Psoas muscle (tissue), 8 donors: ENCODE data around the gene TMEM203. TPM values are rescaled to one million over a fixed set of nuclear protein-coding genes. Genes with fewer than 3 reads are reported as not detected.

Source experiments
- ATAC-seq, 4 donors: fragments of 200-7000 bp; cut with Tn5 transposase; one replicate each; pipeline ENCODE4 v1.9.1; 2020; ENCODE audit warnings: moderate library complexity in 3 of 4, mild to moderate bottlenecking in 2 of 4
- DNase-seq, 2 donors: peaks; one replicate each; pipeline ENCODE4 v3.0.0-alpha.2; 2020
- H3K27ac ChIP-seq: fragments of 200-600 bp; one replicate; pipeline ENCODE4 v1.8.0; 2022
- H3K27me3 ChIP-seq, 3 donors: fragments of 200-600 bp in 1 of 3; one replicate each; pipeline versions ENCODE4 v1.6.1 to v1.8.0; 2013 to 2022; ENCODE audit warnings: low read length in 2 of 3, mild to moderate bottlenecking in 2 of 3, moderate library complexity in 1 of 3; ENCODE audit not compliant: insufficient read depth in 3 of 3
- H3K36me3 ChIP-seq, 2 donors: fragments of 200-600 bp in 1 of 2; one replicate each; pipeline versions ENCODE4 v1.6.1 to v1.8.0; 2013 to 2022; ENCODE audit warnings: low read depth in 1 of 2, mild to moderate bottlenecking in 1 of 2, moderate library complexity in 1 of 2; ENCODE audit not compliant: insufficient read depth in 1 of 2
- H3K4me1 ChIP-seq: fragments of 200-600 bp; one replicate; pipeline ENCODE4 v1.8.0; 2022
- H3K4me3 ChIP-seq: fragments of 200-600 bp; one replicate; pipeline ENCODE4 v1.8.0; 2022; ENCODE audit warnings: mild to moderate bottlenecking
- H3K9me3 ChIP-seq: fragments of 200-600 bp; one replicate; pipeline ENCODE4 v1.8.0; 2022
- CTCF ChIP-seq: fragments of 200-600 bp; IDR thresholded peaks from one replicate; pipeline ENCODE4 v1.8.0; 2022; ENCODE audit warnings: antibody characterized with exemption
- WGBS, 3 donors: extraction: QIAGEN DNeasy Blood & Tissue Kit; methylation state at CpG; one replicate each; pipeline versions ENCODE4 v1.1.6 to v1.1.7; 2013; 5-methylcytosine and 5-hydroxymethylcytosine counted together
- intact Hi-C, 2 donors: fragments of 100-400 bp; cut with DNase I; formaldehyde crosslinking; loops; one replicate each; pipeline versions ENCODE4 v1.11.0 to v1.14.2; 2022
- polyA plus RNA-seq, 3 donors: library from polyadenylated mRNA; stranded (reverse); fragments of 200-250 nt; gene quantifications; one replicate each; pipeline ENCODE4 v1.2.3, GENCODE V29; 2013
- total RNA-seq, 4 donors: library from RNA; stranded (reverse); fragmentation: NEBNext Ultra II Directional in 2 of 4; extraction: Animal tissue kit (Norgen Biotek cat#: 25700) in 2 of 4; gene quantifications; one replicate each; pipeline versions ENCODE4 v1.2.1 to v1.2.4, GENCODE V29; 2021 to 2023
- donor health status: healthy with polysubstance abuse.
- donor health status: DM: no; HTN: no; CAD: no; lungs with moderate emphysema.
- donor health status: Bipolar disorder and iron deficiency.
- donor health status: healthy.
- donor health status: DM: yes; HTN: yes; CAD: no.
- donor health status: DM: no; HTN: no; CAD: no.
- donor health status: DM: no; HTN: no; CAD: no.
- donor health status: DM: yes; HTN: yes; CAD: no.

The TMEM203 gene
- total and polyA plus RNA-seq, 7 donors, result 30.6 to 71.6 (median 36.9) TPM

- no peak overlapping the region for H3K27ac ChIP-seq
- peaks cover 25% of the 10 kb centered on the region for H3K4me1 ChIP-seq
- no peak for TF ChIP-seq CTCF
- ATAC-seq (no peak), DNase-seq (no peak)
- intact Hi-C loops, result no loop called here
- no peaks in the 10 kb centered on the region for H3K9me3 ChIP-seq
- H3K4me3 ChIP-seq, result no peak overlapping the region
- no peaks in the 10 kb centered on the region for H3K36me3 ChIP-seq
- peaks cover 0 to 95% (median 58%) of the 10 kb centered on the region in 3 donors for H3K27me3 ChIP-seq
- 53 to 55% (median 54%) methylated on average over 30 to 34 of the region's 34 CpGs for WGBS, 3 donors
These were observed 40.8 kb downstream of the TMEM203 start for GRCh38 chr9:137164370-137165249.

DNA sequence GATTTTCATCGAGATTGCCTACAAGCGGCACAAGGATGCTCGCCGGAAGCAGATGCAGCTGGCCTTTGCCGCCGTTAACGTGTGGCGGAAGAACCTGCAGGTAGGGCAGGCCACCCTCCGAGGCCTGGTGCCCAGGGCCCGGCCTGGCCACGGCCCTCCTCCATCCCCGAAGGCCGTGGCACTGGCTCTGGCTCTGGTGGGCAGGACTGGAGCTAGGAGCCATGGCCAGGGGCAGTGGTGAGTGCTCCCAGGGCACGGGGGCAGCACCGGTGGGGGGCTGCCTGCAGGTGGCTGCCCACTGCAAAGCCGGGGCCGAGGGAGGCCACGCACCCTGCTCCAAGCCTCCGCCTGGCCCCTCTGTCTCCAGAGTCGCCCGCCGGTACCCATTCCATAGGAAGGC, 41.6 kb downstream of the TMEM203 start:
- Histone ChIP-seq H3K9me3 (no peaks in the 10 kb centered on the region), H3K27ac (no peak overlapping the region), H3K36me3 (no peaks in the 10 kb centered on the region), H3K4me3 (no peak overlapping the region), H3K4me1 (peaks cover 17% of the 10 kb centered on the region), H3K27me3 (peaks cover 0 to 96% (median 61%) of the 10 kb centered on the region in 3 donors)
- intact Hi-C loops, result no loop called here
- TF ChIP-seq CTCF, result no peak
- 78 to 79% (median 78%) methylated on average over 18 to 22 of the region's 22 CpGs for WGBS, 3 donors
- DNase-seq, result no peak
- ATAC-seq, result no peak

GRCh38 chr9:137163365-137163715, 42.1 kb downstream of the TMEM203 start:
- no peak for ATAC-seq
- Histone ChIP-seq H3K4me1 (peaks cover 14% of the 10 kb centered on the region), H3K27ac (no peak overlapping the region), H3K4me3 (peak overlapping the region; percentile 45), H3K36me3 (no peaks in the 10 kb centered on the region), H3K9me3 (no peaks in the 10 kb centered on the region), H3K27me3 (peaks cover 0 to 96% (median 60%) of the 10 kb centered on the region in 3 donors)
- WGBS, 3 donors, result 23 to 28% (median 28%) methylated on average over 24 to 26 of the region's 26 CpGs
- DNase-seq, result no peak
- TF ChIP-seq CTCF, result no peak
- intact Hi-C loops, result no loop called here

GRCh38 chr9:137162505-137163364, 42.7 kb downstream of the TMEM203 start:
- peak overlapping the region; percentile 45 for H3K4me3 ChIP-seq
- no peaks in the 10 kb centered on the region for H3K9me3 ChIP-seq
- ATAC-seq, result peak; percentile 20 to 82 (median 74)
- intact Hi-C loops, result no loop called here
- H3K27me3 ChIP-seq, result peaks cover 0 to 96% (median 55%) of the 10 kb centered on the region in 3 donors
- 4 to 5% (median 4%) methylated on average over 64 to 74 of the region's 74 CpGs for WGBS, 3 donors
- peak; percentile 25 for TF ChIP-seq CTCF
- H3K27ac ChIP-seq, result no peak overlapping the region
- no peak for DNase-seq
- no peaks in the 10 kb centered on the region for H3K36me3 ChIP-seq
- peaks cover 8% of the 10 kb centered on the region for H3K4me1 ChIP-seq
